RWPE2 (cell line): ENCODE measurements around the gene TCF12.

Source experiments
- ATAC-seq: fragments of 200-7000 bp; cut with Tn5 transposase; 3 replicates; pipeline ENCODE4 v1.9.1; 2021; ENCODE audit warnings: low read depth
- DNase-seq: peaks from one replicate; pipeline ENCODE4 v3.0.0-alpha.2; 2020; ENCODE audit warnings: low spot score
- H3K27ac ChIP-seq: fragments of 450-650 bp; 2 replicates; pipeline ENCODE4 v1.5.1; 2017; ENCODE audit warnings: mild to moderate bottlenecking; ENCODE audit not compliant: poor library complexity, severe bottlenecking
- H3K27me3 ChIP-seq: fragments of 250-450 bp; sonication (Bioruptor Pico); 2 replicates; pipeline ENCODE4 v1.5.1; 2021; ENCODE audit warnings: mild to moderate bottlenecking, moderate library complexity; ENCODE audit not compliant: insufficient read depth, poor library complexity, severe bottlenecking
- H3K36me3 ChIP-seq: fragments of 250-450 bp; sonication (Bioruptor Pico); 2 replicates; pipeline ENCODE4 v1.5.1; 2020; ENCODE audit warnings: low read depth, mild to moderate bottlenecking, moderate library complexity
- H3K4me1 ChIP-seq: fragments of 250-450 bp; sonication (Bioruptor Pico); 2 replicates; pipeline ENCODE4 v1.5.1; 2021; ENCODE audit warnings: mild to moderate bottlenecking, moderate library complexity; ENCODE audit not compliant: insufficient read depth, poor library complexity, severe bottlenecking
- H3K4me3 ChIP-seq: fragments of 250-450 bp; sonication (Bioruptor Pico); 2 replicates; pipeline ENCODE4 v1.5.1; 2021; ENCODE audit warnings: mild to moderate bottlenecking, moderate library complexity; ENCODE audit not compliant: severe bottlenecking
- H3K9me3 ChIP-seq: fragments of 250-450 bp; sonication (Bioruptor Pico); 2 replicates; pipeline ENCODE4 v1.5.1; 2021; ENCODE audit warnings: mild to moderate bottlenecking, moderate library complexity; ENCODE audit not compliant: severe bottlenecking
- CTCF ChIP-seq: fragments of 450-650 bp; IDR thresholded peaks from one replicate; pipeline ENCODE4 v1.5.1; 2017; ENCODE audit warnings: mild to moderate bottlenecking, moderate library complexity; ENCODE audit not compliant: poor library complexity, severe bottlenecking

Gene TCF12

GRCh38 chr15:57146506-57147201 lies 228.2 kb downstream of the TCF12 start:
- DNase-seq (no peak), ATAC-seq (no peak)
- Histone ChIP-seq H3K4me3 (no peak overlapping the region), H3K4me1 (peaks cover 20% of the 10 kb centered on the region), H3K36me3 (0 out of 2 replicates have a peak, but pooled peaks cover 4% of the 10 kb centered on the region), H3K27me3 (no peaks in the 10 kb centered on the region), H3K9me3 (peaks cover under 1% of the 10 kb centered on the region), H3K27ac (no peak overlapping the region)
- TF ChIP-seq CTCF: peak; percentile 98

- ATAC-seq: no peak
- Histone ChIP-seq H3K36me3 (0 out of 2 replicates have a peak, but pooled peaks cover 9% of the 10 kb centered on the region), H3K4me1 (peaks cover 20% of the 10 kb centered on the region), H3K9me3 (peaks cover 4% of the 10 kb centered on the region), H3K27ac (no peak overlapping the region), H3K27me3 (no peaks in the 10 kb centered on the region), H3K4me3 (no peak overlapping the region)
- TF ChIP-seq CTCF: no peak
- no peak for DNase-seq
Measured at GRCh38 chr15:57147621-57148020, 229.2 kb downstream of the TCF12 start.

- Histone ChIP-seq H3K4me3 (no peak overlapping the region), H3K27me3 (no peaks in the 10 kb centered on the region), H3K4me1 (peaks cover 23% of the 10 kb centered on the region), H3K27ac (no peak overlapping the region), H3K9me3 (peaks cover 4% of the 10 kb centered on the region), H3K36me3 (0 out of 2 replicates have a peak, but pooled peaks cover 9% of the 10 kb centered on the region)
- ATAC-seq (no peak), DNase-seq (no peak)
- no peak for TF ChIP-seq CTCF
Measured at GRCh38 chr15:57148262-57148661, 229.8 kb downstream of the TCF12 start.

GRCh38 chr15:57149196-57149595 lies 230.8 kb downstream of the TCF12 start:
- Histone ChIP-seq H3K36me3 (0 out of 2 replicates have a peak, but pooled peaks cover 9% of the 10 kb centered on the region), H3K4me1 (peaks cover 24% of the 10 kb centered on the region), H3K27me3 (no peaks in the 10 kb centered on the region), H3K9me3 (peaks cover 4% of the 10 kb centered on the region), H3K4me3 (no peak overlapping the region), H3K27ac (peak overlapping the region; percentile 29)
- no peak for TF ChIP-seq CTCF
- DNase-seq (no peak), ATAC-seq (peak; percentile 44)
